Sigmoid colon (tissue), 4 donors: ENCODE results near the gene FGF12.

Experiments used
- CTCF ChIP-seq, 4 experiments: fragments of 450-650 bp in 3 of 4; fragments of 200-600 bp in 1 of 4; IDR thresholded peaks; one replicate each; pipeline ENCODE4 v1.5.1; 2016 to 2019; ENCODE audit warnings: antibody characterized with exemption in 4 of 4, mild to moderate bottlenecking in 3 of 4, moderate library complexity in 2 of 4
- POLR2A ChIP-seq, 2 donors: fragments of 450-650 bp; IDR thresholded peaks; one replicate each; pipeline ENCODE4 v1.6.1; 2016; ENCODE audit warnings: antibody characterized with exemption in 2 of 2, mild to moderate bottlenecking in 2 of 2, moderate library complexity in 2 of 2
- POLR2AphosphoS5 ChIP-seq, 4 donors: sonication (generic); formaldehyde crosslinking; IDR thresholded peaks; one replicate each; pipeline ENCODE4 v1.6.1; 2017; ENCODE audit warnings: antibody characterized with exemption in 4 of 4

GRCh38 chr3:192719964-192720363 is 7.4 kb downstream of the FGF12 start:
- no peak for TF ChIP-seq POLR2AphosphoS5 (IDR thresholded peaks at IDR 0.05)
- TF ChIP-seq CTCF (IDR thresholded peaks at IDR 0.05) = no peak
- no peak for TF ChIP-seq POLR2A (IDR thresholded peaks at IDR 0.05)
